Brain microvascular endothelial cell (primary cell): ENCODE measurements around the gene ZNF121.
"Not testable (repeated sequence)": the region's sequence is repeated elsewhere in the genome, so short reads cannot be mapped to it uniquely, and the experiment has no call there.

Experiments
- DNase-seq: peaks from one replicate; pipeline ENCODE4 v3.0.0-alpha.2; 2020
- H3K27ac ChIP-seq: fragments of 250-450 bp; sonication (Bioruptor Pico); 2 replicates; pipeline ENCODE4 v1.5.1; 2020; ENCODE audit warnings: mild to moderate bottlenecking, moderate library complexity
- H3K27me3 ChIP-seq: fragments of 250-450 bp; sonication (Bioruptor Pico); replicated peaks from 2 replicates; pipeline ENCODE4 v1.5.1; 2020; ENCODE audit warnings: mild to moderate bottlenecking
- H3K36me3 ChIP-seq: fragments of 250-450 bp; sonication (Bioruptor Pico); replicated peaks from 2 replicates; pipeline ENCODE4 v1.5.1; 2020; ENCODE audit warnings: mild to moderate bottlenecking
- H3K4me3 ChIP-seq: 2 replicates; pipeline ENCODE4 v1.5.1; 2011; ENCODE audit warnings: low read depth, mild to moderate bottlenecking, control low read depth, low read length, moderate library complexity
- CTCF ChIP-seq: IDR thresholded peaks from 2 replicates; pipeline ENCODE4 v1.5.1; 2011; ENCODE audit warnings: low read depth, mild to moderate bottlenecking, moderate library complexity, low read length, control low read depth, inconsistent platforms; ENCODE audit errors: missing control alignments
- in situ Hi-C: cut with HindIII; loops from 2 replicates; pipeline ENCODE4 v1.10.0; 2017; ENCODE audit warnings: low sequenced_read_pairs, low pct_ligation_motif_present

Gene ZNF121

GRCh38 chr19:9615844-9616243, 31.5 kb upstream of the ZNF121 start:
- H3K27me3 ChIP-seq, result no peaks in the 10 kb centered on the region
- H3K27ac ChIP-seq, result no peak overlapping the region
- no peak for TF ChIP-seq CTCF
- no peak for DNase-seq
- peaks cover 81% of the 10 kb centered on the region for H3K36me3 ChIP-seq
- in situ Hi-C loops, result no loop called here
- no peak overlapping the region for H3K4me3 ChIP-seq

DNA sequence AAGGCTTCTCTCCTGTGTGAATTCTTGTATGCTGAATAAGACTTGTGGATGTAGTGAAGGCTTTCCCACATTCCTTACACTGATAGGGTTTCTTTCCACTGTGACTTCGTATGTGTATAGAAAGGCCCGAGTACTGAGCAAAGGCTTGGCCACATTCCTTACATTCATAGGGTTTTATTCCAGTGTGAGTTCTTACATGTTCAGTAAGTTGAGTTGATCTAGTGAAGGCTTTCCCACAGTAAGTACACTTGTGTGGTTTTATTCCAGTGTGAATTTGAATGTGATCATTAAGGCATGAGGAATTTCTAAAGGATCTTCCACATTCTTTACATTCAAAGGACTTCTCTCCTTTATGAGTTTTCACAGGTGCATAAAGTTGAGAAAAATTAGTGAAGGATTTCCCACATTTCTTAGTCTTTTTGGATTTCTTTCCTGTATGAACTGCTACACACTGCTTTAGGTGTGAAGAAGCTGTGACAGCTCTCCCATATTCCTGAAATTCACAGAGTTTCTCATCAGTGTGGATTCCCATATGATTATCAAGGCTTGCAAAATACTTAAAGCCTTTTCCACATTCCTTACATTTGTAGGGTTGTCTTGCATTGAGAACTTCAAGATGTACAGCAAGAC, 26.3 kb upstream of the ZNF121 start:
- no peak for TF ChIP-seq CTCF
- Histone ChIP-seq H3K4me3 (no peak overlapping the region), H3K36me3 (peaks cover 73% of the 10 kb centered on the region), H3K27ac (no peak overlapping the region), H3K27me3 (no peaks in the 10 kb centered on the region)
- in situ Hi-C loops, result no loop called here
- DNase-seq, result no peak

- no peak for TF ChIP-seq CTCF
- Histone ChIP-seq H3K4me3 (no peak overlapping the region), H3K27me3 (no peaks in the 10 kb centered on the region), H3K27ac (no peak overlapping the region), H3K36me3 (peaks cover 56% of the 10 kb centered on the region)
- in situ Hi-C loops, result no loop called here
- DNase-seq, result no peak
Measured at GRCh38 chr19:9608912-9609311, 24.6 kb upstream of the ZNF121 start.

DNA sequence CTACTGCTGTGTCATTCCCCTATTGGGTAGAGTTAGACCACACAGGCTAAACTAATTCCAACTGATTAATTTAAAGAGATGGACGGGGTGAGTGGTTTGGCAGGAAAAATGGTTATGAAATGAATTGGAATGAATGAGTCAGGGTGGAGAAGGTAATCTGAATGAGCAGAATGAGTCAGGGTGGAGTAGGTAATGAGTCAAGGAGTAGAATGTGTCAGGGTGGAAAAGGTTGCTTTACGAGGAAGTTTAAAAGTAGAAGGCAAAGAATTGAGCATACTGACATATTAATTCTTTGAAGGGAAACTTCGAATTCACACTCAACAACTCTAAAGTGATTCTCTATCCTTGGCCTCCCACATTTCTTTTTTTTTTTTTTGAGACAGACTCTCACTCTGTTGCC, 12.7 kb upstream of the ZNF121 start:
- H3K36me3 ChIP-seq, result no peaks in the 10 kb centered on the region
- TF ChIP-seq CTCF, result no peak
- H3K27me3 ChIP-seq, result no peaks in the 10 kb centered on the region
- peak; percentile 47 for DNase-seq
- H3K4me3 ChIP-seq, result no peak overlapping the region
- in situ Hi-C loops, result no loop called here
- no peak overlapping the region for H3K27ac ChIP-seq

DNA sequence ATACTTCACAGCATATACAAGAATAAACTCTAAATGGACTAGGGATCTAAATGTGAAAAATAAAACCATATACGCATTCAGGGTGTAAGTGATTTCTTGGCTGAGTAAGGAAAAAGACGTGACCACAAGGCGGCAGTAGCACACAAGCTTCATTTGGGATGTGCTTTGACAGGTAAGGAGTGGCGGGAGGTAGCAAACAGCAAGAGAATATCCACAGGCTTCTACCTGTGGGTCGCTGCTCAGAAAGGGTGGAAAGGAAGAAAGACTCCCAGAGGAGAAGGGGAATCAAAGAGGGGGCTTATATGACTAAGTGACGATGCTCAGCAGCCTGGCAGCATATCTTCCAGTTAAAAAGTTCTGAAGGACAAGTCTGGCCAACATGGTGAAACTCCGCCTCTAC, 2.5 kb upstream of the ZNF121 start:
- no peak overlapping the region for H3K27ac ChIP-seq
- peak; percentile 54 for DNase-seq
- no peaks in the 10 kb centered on the region for H3K27me3 ChIP-seq
- H3K4me3 ChIP-seq, result no peak overlapping the region
- peaks cover 4% of the 10 kb centered on the region for H3K36me3 ChIP-seq
- TF ChIP-seq CTCF, result peak; percentile 80
- in situ Hi-C loops, result no loop called here

- H3K36me3 ChIP-seq, H3K4me3 ChIP-seq, DNase-seq, in situ Hi-C loops, H3K27me3 ChIP-seq, H3K27ac ChIP-seq: not testable (repeated sequence)
Measured at GRCh38 chr19:9582081-9582725, 2.1 kb downstream of the ZNF121 start.
